Stimulated activated CD4-positive, alpha-beta T cell treated with anti-CD3 and anti-CD28 coated beads, Interleukin-2, amount 100 ng/mL, for 48 hours (primary cell): ENCODE results near the gene SDF2.
A peak's percentile ranks its signal among the peaks of the same experiment; 100 is the strongest.
"Not testable (repeated sequence)": the region's sequence is repeated elsewhere in the genome, so short reads cannot be mapped to it uniquely, and the experiment has no call there.

Experiments
- DNase-seq, 2 donors: peaks; one replicate each; pipeline ENCODE4 v3.0.0-alpha.2; 2020

The SDF2 gene

DNA sequence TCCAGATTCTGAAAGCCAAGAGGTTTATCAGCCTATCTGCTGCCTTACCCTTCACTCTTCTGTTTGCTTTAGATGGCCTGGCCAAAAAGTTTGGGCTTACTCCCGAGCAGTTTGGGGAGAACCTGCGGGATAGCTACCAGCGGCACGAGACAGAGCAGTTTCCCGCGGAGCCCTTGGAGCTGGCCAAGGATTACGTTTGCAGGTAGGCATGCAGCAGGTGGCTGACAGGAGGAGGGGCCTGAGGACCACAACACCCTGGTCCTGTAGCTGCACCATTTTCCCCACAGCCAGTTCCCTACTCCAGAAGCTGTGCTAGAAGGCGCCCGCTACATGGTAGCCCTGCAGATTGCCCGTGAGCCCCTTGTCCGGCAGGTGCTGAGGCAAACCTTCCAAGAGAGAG lies 20.9 kb upstream of the SDF2 start:
- no peak for DNase-seq

GRCh38 chr17:28675980-28676379 lies 14.3 kb upstream of the SDF2 start:
- no peak for DNase-seq

DNA sequence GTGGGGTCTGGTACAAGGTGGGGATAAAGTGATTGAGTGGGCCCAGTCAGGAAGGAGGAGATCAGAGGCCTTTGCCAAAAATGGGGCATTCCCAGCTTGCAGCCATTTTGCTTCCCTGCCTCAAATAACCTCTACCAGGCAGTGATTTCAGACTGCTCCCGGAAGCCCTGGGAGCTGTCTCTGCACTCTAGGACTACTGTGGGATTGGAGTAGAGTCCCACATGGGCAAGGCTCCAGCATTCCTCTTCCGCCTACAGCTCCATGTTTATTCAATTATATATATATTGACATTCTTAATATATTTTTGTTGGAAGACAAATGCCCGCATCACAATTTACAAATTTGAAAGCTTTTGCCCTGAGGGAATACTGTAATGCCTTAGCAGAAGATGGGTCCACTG lies 13.8 kb upstream of the SDF2 start:
- DNase-seq: no peak

- DNase-seq: no peak
These were observed 8.2 kb upstream of the SDF2 start for GRCh38 chr17:28669918-28670317.

DNA sequence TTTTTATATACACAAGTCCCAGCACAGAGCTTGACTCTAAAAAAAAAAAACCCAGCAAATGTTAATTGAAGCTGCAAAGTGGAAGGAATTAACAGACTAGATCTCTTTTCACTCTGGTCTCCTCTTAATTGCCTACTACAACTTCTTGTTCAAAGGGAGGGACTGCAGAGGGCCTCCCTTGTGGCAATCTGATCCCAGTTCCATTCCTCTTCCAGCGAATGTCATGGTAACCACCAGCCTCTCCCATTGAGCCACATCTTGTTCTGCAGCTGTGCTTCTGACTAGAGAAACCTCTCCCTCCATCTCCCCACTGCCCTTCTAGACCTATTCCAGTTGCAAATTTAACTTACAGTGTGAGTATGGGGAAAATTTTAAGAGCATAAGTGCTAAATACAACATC lies 6.2 kb upstream of the SDF2 start:
- no peak for DNase-seq

DNA sequence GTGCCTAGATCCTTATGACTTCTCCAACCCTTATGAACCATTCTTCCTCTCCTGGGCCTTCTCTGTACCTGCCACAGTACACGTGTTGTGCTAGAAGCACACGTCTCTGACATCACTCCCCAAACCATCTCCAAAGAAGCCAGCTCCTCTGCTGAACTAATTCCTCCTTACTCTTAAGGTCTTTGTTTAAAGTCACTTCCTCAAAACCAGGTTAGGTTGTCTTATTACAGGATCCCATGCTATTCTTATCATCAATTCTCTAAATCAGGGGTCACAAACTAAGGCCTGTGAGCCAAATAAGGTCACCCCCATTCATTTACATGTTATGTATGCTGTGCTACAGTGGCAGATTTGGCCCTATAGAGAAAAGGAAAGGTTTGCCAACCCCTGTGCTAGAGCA lies 4.3 kb upstream of the SDF2 start:
- no peak for DNase-seq

DNA sequence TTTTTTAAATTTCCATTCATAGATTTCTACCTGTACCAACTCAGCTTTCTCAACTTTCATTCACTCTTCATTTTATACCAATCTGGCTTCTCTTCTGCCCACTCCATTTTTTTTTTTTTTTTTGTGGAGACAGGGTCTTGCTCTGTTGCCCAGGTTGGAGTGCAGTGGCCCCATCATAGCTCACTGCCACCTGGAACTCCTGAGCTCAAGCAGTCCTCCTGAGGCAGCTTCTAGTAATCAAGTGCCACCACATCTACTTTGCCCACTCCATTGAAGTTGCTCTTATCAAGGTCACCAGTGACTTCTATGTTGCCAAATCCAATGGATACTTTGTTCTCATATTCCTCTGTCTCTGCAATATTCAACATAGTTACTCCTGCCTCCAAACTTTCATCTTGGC lies 2.0 kb upstream of the SDF2 start:
- DNase-seq: no peak

DNA sequence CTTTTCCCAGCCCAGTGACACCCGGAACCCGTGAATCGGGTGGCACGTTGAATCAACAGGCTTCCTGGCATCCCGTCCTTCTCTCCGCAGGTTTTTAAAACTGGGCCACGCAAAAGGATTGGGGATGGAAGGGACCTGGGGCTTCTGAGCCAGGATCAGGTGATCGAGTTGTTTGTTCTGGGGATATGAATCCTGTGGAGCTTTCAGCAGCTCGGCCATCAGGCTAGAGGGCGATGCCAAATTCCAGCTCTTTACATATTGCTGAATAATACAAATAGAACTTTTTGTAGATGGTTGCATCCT lies 772 bp upstream of the SDF2 start:
- no peak for DNase-seq

- DNase-seq: not testable (repeated sequence)
These were observed 2.2 kb downstream of the SDF2 start for GRCh38 chr17:28659497-28659881.

- not testable (repeated sequence) for DNase-seq
These were observed 2.8 kb downstream of the SDF2 start for GRCh38 chr17:28658766-28659496.

DNA sequence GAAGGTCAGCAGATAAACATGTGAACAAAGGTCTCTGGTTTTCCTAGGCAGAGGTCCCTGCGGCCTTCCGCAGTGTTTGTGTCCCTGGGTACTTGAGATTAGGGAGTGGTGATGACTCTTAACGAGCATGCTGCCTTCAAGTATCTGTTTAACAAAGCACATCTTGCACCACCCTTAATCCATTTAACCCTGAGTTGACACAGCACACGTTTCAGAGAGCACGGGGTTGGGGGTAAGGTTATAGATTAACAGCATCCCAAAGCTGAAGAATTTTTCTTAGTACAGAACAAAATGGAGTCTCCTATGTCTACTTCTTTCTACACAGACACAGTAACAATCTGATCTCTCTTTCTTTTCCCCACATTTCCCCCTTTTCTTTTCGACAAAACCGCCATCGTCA lies 3.4 kb downstream of the SDF2 start:
- DNase-seq: not testable (repeated sequence)

- DNase-seq: no peak
These were observed 4.0 kb downstream of the SDF2 start for GRCh38 chr17:28657756-28658155.

DNA sequence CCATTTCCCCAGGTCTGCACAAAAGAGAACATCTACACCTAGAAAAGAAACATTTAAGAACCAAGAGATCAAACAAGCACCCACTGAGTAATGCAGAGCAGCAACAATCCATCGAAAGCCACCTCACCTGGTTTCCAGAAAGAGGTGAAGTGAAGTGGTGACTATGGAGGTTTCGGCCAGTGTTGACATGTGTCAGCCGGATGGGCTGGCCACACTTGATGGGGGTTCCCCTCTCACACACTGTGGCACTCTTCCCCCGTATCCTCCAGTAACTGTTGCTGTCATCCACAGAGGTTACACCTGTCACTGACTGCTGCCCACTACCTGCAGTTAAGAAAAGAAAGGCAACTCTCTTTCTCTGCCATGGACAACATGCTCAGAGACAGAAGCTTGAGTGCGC lies 6.5 kb downstream of the SDF2 start:
- no peak for DNase-seq

- DNase-seq: no peak
These were observed 13.0 kb downstream of the SDF2 start for GRCh38 chr17:28648698-28649097.

- DNase-seq: no peak
These were observed 15.5 kb downstream of the SDF2 start for GRCh38 chr17:28646039-28646754.

DNA sequence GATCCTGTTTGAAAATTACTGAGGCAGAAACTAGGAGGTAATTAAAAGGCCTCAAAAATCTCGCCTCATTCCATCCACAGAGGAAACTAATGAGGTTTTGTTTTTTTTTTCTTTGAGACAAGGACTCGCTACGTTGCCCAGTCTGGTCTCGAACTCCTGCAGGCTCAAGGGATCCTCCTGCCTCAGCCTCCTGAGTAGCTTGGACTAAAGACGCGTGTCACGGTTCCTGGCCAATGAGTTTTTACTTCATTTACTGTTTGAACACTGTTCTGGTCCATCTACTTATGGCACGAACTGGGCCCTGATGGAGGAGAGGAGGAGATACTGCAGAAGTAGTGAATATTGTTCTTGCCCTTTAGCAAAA lies 16.1 kb downstream of the SDF2 start:
- peak; percentile 5 to 18 for DNase-seq

GRCh38 chr17:28644787-28645575 lies 16.7 kb downstream of the SDF2 start, which contains the start of gene BLTP2:
Gene BLTP2, minus strand, starts transcription at chr17:28645158. Its CDS starts 102 bp downstream, at chr17:28645056.
- peak; percentile 91 to 93 for DNase-seq

GRCh38 chr17:28643983-28644786 lies 17.5 kb downstream of the SDF2 start:
- peak; percentile 12 to 16 for DNase-seq

DNA sequence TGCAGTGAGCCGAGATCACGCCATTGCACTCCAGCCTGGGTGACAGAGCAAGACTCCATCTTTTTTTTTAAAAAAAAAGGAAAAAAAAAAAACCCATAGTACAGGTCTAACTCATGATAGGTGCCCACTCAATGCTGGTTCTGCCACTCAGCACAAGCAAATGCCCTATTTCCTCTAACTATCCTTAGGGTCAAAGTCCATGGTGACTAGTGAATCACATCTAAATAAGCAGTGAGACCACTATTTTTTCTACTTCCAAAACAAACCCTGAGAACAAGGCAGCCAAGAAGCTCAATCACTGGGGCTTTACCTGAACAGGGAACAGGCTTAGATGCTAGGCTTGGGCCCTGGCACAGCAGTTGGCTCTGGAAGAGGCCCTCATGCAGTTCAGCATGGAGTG lies 20.1 kb downstream of the SDF2 start:
- DNase-seq: no peak

DNA sequence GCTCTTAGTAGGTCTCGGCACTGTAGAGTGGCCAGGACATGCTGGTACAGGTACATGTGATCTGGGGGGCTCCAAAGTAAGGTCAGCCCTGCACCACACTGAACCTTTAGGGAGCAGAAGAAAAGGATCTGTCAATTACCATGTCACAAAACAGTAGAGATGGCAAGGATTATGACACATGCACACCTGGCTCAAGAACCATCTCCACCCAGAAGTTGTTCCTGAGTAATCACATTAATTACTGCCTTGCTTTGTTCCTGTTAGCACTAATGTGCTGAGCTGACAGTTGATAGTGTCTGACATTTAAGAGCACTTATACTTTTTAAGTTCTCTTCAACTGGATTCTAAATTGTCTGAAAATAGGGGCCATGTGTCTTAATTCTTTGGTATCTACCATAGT lies 26.2 kb downstream of the SDF2 start:
- DNase-seq: no peak

- no peak for DNase-seq
These were observed 27.4 kb downstream of the SDF2 start for GRCh38 chr17:28634206-28634865.

DNA sequence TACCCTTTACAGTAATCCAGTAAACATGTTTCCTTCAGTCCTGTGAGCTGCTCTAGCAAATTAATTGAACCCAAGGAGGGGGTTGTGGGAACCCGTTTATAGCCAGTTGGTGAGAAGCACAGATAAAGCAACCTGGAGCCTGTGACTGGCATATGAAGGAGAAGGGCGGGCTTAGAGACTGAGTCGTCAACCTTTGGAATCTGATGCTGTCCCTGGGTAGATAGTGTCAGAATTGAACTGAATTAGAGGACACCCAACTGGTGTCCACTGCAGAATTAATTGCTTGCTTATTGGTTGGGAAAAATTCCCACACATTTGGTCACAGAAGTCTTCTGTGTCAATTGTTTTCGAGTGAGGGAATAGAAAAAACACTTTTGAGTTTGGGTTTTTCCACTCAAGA lies 34.9 kb downstream of the SDF2 start:
- no peak for DNase-seq

GRCh38 chr17:28624148-28624547 lies 37.6 kb downstream of the SDF2 start:
- DNase-seq: no peak
